Germinal center (tissue), 1 donor: ENCODE data around the gene TMEM131.
"Not testable (repeated sequence)": the region's sequence is repeated elsewhere in the genome, so short reads cannot be mapped to it uniquely, and the experiment has no call there.

Source experiments
- DNase-seq: peaks from one replicate; pipeline ENCODE4 v3.0.0; 2012; ENCODE audit warnings: mixed read lengths, low spot score

TMEM131 gene

DNA sequence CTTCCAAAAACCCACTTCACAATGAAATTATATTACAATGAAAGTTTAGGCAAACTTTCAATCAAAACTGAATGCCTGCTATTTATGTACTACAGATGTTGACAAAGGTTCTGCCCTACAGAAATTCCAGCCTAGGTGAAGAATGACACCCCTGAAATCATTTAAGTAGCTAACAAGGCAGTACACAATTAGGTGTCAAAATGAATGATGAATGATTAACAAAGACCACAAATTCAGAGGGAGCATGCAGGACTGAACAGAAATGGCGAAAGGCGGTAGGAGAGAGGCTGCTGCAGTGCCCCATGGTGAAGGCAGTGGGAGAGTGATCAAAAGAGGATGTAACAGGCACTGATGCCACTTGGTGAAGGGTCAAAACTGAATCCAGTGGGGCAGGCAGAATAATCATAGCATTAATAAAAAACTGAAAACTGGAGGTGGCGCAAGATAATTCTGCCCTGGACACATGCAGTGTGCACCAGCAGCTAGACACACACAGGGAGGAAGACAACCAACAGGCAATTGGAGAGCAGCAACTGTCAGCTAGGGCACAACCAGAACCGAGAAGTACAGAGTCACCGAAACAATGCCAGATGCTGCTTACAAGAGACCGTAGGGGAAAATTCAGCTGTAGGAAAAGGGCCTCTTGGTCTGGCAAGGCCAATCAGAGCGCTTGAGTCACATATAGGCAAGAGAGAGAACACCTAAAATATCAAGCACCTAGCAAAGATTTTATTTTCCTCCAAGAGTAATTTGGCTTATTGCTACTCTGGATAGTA is 4.5 kb downstream of the TMEM131 start:
- no peak for DNase-seq

DNA sequence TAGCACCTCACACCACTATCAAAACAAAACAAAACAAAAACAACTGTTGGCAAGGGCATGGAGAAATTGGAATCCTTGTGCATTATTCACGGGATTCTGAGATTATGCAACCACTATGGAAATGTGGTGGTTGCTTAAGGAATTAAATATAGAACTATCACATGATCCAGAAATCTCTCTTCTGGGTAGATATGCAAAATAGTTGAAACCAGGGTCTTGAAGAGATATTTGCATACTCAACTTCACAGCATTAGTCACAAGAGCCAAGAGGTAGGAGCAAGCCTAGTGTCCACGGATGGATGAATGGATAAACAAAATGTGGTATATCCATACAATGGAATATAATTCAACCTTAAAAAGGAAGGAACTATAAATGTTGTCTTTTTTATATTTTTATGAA is 7.0 kb downstream of the TMEM131 start:
- no peak for DNase-seq

DNA sequence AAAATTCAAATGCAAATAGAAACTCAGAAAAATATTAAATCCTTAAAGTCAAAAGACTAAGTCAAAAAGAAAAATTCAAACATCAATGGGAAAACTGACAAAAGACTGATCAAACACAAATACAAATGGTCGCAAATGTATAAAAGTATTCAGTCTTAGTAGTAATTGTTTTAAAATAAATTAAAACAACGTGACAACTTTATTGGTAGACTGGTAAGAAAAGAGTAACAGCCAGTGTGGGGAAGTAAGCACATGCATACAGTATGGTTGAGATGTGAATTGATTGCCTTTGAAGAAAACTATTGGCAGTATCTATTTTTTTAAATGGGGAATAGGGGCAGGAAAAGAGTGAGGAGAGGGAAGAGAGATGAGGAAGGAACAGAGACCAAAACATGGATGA is 9.8 kb downstream of the TMEM131 start:
- DNase-seq: no peak

DNA sequence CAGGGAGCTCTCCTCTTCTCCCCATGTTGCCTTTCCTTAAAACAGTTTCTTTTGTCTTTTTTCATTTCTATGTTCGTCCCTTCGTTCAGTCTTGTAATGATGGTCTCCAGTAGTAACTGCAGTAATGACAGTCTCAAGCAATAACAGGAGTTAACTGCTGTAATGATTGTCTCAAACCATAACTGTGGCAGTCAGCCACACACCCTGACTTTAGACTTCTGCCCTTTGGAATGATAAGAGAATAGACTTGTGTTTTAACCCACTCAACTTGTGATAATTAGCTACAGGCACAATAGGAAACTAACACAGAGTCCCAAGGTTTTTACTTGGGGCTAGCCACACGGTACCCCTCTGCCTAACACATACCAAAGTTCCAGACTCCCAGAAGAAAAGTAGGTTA is 12.1 kb downstream of the TMEM131 start:
- DNase-seq: no peak

DNA sequence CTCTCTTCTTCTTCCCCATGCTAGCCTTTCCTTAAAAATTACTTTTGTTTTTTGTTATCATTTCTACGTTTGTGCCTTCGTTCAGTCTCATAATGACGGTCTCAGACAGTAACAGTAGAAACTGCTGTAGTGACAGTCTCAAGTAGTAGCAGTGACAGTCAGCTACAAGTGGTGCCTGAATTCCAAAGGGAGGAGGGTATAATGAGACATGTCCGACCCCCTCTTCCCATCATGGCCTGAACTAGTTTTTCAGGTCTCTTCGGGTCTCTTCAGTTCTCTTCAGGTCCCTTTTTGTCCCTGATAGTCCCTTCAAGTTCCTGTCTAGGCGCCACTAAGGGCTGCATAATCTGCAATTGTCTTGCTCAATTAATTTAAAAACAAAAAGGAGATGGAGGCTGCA is 12.6 kb downstream of the TMEM131 start:
- DNase-seq: no peak

DNA sequence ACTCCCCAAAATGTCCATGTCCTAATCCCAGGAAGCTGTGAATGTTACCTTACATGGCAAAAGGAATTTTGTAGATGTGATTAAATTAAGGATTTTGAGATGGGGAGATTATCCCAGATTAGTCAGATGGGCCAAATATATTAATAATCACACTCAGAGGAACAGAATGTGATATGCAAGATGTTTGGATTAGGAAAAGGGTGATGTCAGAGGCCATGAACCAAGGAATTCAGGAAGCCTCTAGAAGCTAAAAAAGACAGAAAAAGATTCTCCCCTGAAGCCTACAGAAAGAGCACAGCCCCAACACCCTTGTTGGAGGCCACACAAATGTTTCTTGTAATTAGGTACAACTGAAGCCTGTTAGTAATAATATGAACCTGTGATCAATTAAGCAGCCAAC is 13.1 kb downstream of the TMEM131 start:
- DNase-seq: no peak

DNA sequence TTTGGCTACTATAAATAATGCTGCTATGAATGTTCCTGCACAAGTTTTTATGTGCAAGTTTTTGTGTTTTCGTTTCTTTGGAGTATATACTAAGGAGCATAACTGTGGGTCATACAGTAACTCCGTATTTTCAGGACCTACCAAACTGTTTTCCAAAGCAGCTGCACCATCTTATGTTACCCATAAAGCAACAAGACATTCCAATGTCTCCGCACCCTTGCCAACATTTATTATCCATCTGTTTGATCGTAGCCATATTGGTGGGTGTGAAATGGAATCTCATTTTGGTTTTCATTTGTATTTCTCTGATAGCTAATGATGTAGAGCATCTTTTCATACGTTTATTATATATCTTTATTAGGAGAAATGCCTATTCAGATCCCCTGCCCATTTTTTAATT is 13.8 kb downstream of the TMEM131 start:
- DNase-seq: no peak

DNA sequence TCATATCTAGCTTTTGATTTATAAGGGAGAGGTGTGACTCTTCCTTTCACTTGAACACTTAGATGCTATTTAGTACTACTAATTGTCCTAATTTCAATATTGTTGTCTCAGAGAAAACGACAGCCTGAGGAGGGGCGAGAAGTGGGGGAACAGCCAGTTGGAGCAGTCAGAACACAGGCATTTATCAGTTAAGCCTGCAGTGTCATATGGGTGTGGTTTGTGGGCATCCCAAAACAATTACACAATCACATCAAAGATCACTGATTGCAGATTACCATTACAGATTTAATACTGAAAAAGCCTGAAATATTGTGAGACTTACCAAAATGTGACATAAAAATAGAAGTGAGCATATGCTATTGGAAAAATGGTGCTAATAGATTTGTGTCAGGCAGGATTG is 15.8 kb downstream of the TMEM131 start:
- DNase-seq: no peak

DNA sequence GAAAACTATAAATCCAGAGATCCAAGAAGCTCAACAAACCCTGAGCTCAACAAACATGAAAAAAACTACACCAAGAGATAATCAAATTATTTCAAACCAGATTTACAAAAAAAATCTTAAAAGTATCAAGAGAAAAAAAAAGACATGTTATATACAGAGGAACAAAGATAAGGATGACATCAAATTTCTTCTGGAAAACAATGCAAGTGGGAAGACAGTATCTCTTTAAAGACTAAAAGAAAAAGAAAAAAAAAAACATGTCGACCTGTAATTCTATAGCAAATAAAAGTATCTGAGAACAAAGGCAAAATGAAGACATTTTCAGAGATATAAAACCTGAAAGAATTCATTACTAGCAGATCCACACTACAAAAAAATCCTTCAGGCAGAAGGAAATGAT is 21.3 kb downstream of the TMEM131 start:
- no peak for DNase-seq

DNA sequence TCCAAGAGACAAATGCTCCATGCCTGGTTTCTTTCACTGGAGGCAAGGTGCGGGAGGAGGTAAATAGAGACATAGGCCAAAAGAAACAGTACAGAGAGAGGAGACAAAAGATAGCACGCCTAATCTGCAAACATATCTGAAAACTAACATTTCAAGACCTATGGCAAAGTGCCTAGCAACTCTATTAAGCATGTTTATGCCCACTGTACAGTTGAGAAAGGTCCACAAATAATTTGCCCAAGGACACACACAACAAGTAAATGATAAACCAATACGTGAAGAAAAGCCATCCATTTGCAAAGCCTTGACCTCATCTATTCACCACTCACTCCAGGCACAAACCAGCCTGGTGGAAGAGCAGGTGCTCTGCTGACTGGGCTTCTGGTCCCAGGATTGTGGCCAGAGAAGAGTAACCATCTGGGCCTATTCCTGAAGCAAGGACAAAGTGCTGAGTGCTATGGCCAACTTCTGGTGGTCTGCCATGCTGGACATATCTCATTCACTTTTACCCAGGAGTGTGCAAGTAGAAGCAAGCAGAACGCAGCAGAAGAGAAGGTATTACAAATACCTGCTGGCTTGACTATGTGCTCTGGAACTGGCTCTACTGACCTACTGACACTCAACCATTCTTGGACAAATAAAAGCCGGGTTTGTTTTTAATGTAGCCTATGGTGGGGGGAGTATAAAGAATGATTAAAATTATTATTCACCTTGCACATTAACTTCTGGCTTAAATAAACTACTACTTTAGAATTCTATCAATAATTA is 25.3 kb downstream of the TMEM131 start:
- DNase-seq: no peak

DNA sequence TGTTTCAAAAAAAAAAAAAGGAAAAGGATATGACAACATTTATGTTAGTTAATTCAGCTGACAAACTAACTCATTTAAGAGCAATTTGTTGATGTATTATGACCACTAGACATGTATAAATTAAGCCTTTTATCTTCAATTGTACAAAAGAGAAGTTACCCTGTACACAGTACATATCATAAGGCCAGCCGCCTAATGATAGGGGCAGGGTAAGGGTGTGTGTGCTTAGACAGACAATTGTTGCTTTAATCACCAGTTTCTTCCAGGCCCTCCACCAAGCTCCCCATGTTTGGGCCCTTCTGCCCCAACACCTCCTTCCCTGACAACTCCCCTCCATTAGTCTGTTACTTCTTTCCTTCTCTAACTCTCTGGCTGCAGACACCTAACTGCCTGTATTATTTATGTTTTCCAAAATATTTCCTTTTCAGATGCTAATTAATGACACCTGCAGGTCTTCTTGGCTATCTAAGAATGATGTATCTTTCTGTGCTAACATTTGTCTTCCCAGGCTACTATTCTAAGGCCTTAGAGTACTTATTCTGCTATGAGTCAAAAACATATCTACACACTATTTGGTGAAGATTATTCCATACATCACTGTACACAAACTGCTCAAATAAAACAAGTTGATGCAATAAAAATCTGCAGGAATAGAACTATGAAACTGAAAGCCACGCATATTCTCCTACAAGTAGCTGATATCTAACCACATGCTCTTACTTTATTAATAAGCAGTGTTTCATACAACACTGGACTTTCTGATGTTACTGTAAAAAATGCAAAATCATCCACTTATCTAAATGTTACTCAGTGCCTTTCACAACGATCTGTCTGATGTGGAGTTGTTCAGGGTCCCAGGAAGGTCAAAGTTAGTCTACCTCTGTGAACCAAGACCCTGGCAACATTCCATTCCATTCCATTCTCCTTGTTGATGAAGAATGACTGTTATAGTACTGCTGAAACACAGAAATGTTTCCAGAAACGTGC is 26.4 kb downstream of the TMEM131 start:
- DNase-seq: no peak

DNA sequence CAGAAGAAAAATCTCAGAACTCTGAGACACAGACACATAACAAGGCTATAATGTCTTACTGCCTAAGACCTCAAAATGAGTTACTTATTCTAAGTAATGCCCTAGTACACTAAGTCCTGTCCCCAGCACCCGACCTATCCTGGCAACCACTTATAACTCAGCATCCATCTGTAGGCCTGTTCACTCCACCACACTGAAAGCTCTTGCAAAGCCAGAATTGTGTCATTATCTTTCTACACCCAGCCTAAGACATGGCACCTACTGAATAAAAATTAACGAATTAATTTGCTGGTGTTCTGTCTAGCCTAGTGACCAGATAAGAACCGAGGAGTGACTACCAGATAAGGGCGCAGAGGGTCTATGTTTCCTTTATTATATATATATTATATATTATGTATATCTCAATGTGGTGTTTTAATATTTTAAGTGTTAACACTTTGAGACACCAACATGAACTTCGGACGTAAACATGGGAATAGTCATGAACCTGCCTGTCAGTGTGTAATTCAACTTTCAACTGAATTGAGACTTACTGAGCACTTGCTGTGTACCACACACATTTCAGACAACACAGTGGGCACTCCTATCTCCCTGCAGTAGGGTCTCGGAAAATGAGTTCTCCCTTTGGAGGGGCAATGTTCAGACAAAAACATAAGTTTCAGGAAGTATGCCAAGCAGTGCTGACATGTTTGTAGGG is 27.7 kb downstream of the TMEM131 start:
- no peak for DNase-seq

DNA sequence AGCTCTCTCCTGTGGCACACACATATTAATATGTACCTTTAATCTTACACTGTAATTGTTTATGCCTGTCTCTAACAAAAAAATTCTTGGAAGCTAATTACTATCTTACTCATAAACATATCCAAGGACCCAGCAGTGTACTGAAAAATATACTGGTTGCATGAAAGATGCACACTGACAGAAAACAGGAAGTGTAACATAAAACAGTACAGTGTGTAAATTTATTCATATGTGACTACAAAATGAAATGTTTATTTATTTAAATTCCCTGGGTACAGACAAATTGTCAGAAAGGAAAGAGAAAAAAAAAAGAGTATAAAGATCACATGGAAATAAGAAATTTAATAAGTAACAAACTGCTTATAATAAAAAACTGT is 28.5 kb downstream of the TMEM131 start:
- no peak for DNase-seq

DNA sequence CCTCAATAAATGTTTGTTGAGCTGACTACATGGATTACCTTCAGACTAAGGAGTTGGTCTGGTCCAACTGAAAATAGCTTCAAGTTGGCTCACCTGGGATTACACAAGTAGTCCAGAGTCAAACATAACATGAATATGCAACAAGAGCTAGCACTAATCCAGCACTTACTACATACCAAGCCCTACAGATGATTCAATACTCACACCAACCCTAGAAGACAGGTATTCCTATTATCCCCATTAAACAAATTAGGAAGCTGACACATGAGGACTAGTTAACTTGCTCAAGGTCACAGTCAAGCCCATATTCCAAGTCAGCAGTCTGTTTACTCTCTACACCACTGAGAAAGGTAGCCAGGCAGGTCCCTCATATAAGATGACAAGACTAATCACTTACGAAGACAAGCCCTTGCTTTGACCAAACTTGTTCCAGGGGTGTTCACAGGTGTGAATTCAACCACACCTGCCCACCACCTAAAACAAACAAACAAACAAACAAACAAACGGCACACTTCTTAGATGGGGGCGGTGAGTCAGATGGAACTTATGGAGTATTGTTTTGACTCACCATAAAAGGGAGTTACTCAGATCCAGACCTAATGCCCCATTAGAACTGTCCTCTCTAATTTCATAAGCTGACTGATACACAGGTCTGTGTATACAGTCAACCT is 29.1 kb downstream of the TMEM131 start:
- no peak for DNase-seq

DNA sequence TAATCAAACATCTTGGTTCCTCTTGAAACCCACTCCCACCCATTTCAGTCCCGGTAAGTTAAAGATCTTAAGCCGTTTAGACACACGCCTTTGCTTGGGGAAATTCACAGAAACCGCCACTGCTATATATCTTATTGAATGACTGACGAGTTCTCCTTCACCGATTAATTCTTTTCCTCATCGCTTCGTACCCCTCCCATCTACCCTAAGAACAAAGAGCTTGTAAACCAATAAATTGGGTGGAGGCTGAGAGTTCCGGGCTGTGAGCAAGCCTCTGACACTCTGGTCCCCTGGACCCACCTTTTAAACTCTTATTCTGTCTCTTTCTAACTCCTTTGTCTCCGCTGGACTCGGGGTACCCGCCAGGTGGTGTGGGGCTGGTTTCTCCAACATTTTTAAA is 30.6 kb downstream of the TMEM131 start:
- no peak for DNase-seq

DNA sequence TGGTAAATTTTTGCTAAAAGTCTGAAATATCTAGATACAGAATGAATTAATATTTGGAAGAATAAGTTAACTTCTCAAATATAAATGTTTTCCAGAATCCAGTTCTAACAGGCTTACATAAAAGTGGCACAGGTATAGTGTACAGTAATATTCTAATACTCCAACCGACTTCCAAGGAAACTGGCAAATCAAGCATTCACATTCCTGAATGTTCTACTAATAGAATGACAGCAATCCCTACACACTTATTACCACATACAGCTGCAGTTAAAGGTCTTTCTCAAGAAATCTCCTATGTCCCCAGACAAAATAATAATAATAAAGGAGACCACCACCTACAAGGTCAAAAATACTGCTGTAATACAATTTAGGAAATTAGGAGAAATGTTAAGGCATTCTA is 31.9 kb downstream of the TMEM131 start:
- no peak for DNase-seq

DNA sequence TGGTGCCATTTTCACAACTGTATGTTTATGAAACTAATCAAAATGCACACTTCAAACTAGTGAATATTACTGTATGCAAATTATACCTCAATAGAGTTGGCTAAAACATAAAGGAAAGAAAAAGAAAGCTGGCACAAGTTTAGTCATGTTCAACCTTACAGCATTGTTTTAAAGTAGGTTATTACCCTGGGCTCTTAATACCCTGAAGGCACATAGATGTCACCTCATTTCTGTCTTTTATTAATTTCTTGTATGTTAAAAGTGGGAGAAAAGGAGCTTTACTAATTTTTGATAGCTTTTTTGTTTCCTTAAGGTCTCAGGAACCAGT is 32.7 kb downstream of the TMEM131 start:
- DNase-seq: no peak

DNA sequence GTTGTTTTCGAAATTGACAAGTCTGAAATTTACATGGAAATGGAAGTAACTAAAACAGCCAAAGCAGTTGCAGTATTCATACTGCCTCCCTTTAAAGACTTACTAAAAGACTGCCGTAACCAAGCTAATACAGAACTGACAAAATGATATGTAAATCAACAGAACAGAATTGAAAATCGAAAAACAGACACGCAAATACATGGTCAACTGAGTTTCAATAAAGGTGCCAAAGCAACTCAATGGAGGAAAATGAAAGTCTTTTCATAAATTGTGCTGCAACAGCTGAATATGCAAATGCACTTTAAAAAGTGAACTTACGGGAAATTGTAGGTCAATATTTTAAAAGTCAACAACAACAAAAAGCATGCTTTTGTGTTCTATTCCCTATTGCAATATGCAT is 34.2 kb downstream of the TMEM131 start:
- no peak for DNase-seq

DNA sequence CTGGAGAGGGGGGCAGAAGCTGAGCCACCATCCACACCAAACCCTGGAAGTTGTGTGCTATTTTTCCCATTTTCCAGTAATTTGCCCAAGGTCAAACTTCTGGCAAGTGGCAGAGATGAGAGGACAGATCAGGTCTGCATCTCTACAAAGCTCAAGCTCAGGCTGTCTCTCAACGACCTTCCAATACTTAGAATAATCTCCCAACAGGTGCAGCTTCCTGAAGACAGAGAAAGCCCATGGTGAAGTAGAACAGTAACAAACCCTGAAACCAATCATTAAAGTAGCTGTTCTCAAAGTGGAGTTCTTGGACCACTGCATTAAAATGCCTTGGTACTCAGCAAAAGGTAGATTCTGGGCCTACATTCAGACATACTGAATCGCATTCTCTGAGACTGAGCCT is 37.6 kb downstream of the TMEM131 start:
- DNase-seq: no peak

DNA sequence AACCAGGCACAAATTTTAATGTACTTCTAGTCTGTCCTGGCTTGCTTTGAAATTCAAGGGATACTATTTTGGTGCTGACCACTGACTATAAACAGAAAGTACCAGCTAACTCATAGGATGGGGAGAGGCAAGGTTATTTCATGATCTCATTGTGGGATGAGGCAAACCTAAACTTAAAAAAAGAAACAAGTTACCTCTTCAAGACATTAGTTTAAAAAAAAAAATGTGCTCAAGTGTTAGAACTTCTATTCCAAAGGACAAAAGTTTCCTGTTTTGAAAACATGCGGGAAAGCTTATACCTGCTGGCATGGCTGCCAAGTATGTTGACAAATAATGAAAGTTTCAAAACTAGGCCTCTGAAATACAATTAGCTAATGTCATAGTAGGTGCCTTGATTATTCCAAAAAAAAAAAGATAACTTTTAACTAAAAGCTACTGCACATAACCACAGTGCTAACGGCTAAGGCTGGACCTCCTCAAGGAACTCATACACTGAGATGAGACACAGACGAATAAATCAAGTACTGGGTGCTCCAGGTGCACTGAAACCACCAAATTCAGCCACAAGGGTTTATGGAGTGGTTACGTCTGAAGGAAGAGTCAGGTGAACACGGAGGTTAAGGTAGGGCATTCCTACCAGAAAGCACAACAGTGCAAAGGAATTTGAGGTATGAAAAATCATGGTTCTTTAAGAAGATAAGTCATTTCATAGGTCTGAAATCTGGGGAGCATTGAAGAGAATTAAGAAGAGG is 38.1 kb downstream of the TMEM131 start:
- DNase-seq: no peak

DNA sequence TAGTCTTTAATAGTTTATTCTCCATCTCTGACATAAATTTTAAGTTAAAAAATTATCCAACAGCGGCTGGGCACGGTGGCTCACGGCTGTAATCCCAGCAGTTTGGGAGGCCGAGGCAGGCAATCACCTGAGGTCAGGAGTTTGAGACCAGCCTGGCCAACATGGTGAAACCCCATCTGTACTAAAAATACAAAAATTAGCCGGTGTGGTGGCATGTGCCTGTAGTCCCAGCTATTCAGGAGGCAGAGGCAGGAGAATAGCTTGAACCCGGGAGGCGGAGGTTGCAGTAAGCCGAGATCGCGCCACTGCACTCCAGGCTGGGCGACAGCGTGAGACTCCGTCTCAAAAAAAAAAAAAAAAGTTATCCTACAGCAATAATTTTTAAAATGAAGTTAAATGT is 39.0 kb downstream of the TMEM131 start:
- DNase-seq: not testable (repeated sequence)
